Type B pancreatic cell (in vitro differentiated cells): Measurements from ENCODE around the gene PMM2. TPM values are rescaled to one million over a fixed set of nuclear protein-coding genes. Genes with fewer than 3 reads are reported as not detected.
A peak's percentile ranks its signal among the peaks of the same experiment; 100 is the strongest.

Experiments
- DNase-seq: peaks from one replicate; pipeline ENCODE4 v3.0.0; 2021; ENCODE audit warnings: mixed read lengths; ENCODE audit not compliant: unreplicated experiment; ENCODE audit errors: extremely low spot score
- H3K27ac Mint-ChIP-seq: 2 replicates; pipeline ENCODE4 v1.8.0; 2021; ENCODE audit warnings: mild to moderate bottlenecking, mixed read lengths
- H3K27me3 Mint-ChIP-seq: 2 replicates; pipeline ENCODE4 v1.8.0; 2021; ENCODE audit warnings: mixed read lengths
- H3K36me3 Mint-ChIP-seq: 2 replicates; pipeline ENCODE4 v1.8.0; 2021; ENCODE audit warnings: mixed read lengths
- H3K4me1 Mint-ChIP-seq: one replicate; pipeline ENCODE4 v1.8.0; 2021; ENCODE audit warnings: mixed read lengths; ENCODE audit not compliant: unreplicated experiment
- H3K4me3 Mint-ChIP-seq: 2 replicates; pipeline ENCODE4 v1.8.0; 2021; ENCODE audit warnings: mild to moderate bottlenecking, mixed read lengths
- H3K9me3 Mint-ChIP-seq: 2 replicates; pipeline ENCODE4 v1.8.0; 2021; ENCODE audit warnings: mixed read lengths
- CTCF ChIP-seq: fragments of 200-600 bp; sonication (generic); conservative IDR thresholded peaks from 2 replicates; pipeline ENCODE4 v1.5.0; 2021; ENCODE audit warnings: antibody characterized with exemption, mild to moderate bottlenecking
- total RNA-seq: library from RNA; stranded (reverse); gene quantifications from 2 replicates; pipeline ENCODE4 v1.2.1, GENCODE V29; 2021; ENCODE audit warnings: low replicate concordance

PMM2 gene
- total RNA-seq, 1 donor from 2014 or later = 35.5 TPM

DNA sequence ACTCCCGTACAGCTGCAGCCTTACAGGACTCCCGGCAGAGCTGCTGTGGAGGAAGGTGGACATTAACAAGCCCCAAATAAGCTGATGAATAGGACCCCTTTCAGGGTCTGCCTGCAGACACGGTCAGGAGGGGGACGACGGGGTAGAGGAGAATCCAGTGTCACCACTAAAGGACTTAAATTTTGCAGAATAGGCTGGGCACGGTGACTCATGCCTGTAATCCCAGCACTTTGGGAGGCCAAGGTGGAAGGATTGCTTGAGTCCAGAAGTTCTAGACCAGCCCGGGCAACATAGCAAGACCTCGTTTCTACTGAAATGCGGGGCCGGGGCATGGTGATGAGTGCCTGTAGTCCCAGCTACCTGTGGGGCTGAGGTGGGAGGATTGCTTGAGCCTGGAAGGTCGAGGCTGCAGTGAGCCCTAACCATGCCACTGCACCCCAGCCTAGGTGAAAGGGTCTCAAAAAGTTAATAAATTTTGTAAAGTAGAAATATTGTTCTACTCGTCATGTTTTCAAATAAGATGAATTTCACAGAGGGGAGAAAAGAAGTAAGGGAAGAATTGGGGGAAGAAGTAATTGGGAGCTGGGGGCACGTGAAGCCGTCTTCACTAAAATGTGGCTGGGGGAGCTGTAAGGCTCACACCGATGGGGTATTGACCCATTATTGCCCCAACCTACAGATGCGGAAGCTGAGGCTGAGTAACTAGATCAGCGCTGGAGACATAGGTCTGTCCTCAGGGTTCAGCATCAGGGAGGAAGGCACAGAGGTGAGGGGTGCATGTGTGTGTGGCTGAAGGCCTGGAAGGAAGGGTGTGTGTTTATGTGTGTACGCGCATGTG is 89.2 kb downstream of the PMM2 start:
- H3K4me1 Mint-ChIP-seq = peaks cover 16% of the 10 kb centered on the region
- peaks cover 11% of the 10 kb centered on the region for H3K36me3 Mint-ChIP-seq
- no peak overlapping the region for H3K4me3 Mint-ChIP-seq

DNA sequence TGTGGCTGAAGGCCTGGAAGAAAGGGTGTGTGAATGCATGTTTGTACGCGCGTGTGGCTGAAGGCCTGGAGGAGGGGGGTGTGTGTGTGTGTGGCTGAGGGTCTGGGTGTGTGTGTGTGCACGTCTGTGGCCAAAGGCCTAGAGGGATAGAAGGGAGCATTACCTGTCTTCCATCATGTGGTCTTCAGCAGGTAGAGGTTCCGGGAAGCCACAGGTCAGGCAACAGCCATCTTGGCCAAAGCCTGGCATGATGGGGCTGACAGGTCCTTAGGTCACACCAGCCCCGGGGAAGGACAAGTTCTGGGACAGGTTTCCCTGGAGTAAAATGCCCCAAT is 89.8 kb downstream of the PMM2 start:
- H3K9me3 Mint-ChIP-seq = no peaks in the 10 kb centered on the region
- no peak for DNase-seq
- no peak for TF ChIP-seq CTCF

More for the DNA sequence above, 89.2 kb downstream of the PMM2 start:
- H3K27me3 Mint-ChIP-seq = no peaks in the 10 kb centered on the region
- peak overlapping the region; percentile 89 for H3K27ac Mint-ChIP-seq
- DNase-seq = no peak
- no peaks in the 10 kb centered on the region for H3K9me3 Mint-ChIP-seq
- TF ChIP-seq CTCF = no peak

DNA sequence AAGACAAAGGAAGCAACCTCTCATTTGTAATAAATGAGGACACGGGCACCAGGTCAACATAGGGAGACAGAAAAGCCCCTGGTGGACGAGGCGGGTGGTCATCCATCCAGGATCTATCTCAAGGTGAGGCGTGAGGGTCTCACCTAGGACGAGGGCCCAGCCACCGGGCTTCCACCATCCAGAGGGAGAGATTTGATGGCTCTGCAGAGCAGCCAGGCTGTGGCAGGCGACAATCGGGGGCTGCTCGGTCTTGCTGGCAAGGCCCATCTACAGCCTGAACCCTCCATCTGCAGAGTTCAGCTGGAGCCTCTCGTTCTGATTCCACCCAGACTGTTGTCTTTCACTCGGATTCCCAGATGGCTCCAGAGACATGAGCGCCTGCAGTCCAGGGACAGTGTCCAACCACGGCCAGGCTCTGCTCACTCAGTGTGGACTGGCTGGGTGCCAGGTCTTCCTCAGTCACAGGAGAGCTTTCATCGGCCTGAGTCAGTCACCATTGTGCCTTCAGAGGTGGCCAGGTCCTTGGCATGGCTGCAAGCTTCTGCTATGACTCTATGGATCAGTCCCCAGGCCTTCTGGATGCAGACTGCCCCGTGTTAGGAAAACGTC is 90.4 kb downstream of the PMM2 start:
- Mint-ChIP-seq H3K36me3 (peaks cover 11% of the 10 kb centered on the region), H3K4me3 (no peak overlapping the region), H3K4me1 (peaks cover 20% of the 10 kb centered on the region), H3K27ac (no peak overlapping the region), H3K27me3 (no peaks in the 10 kb centered on the region), H3K9me3 (no peaks in the 10 kb centered on the region)
- DNase-seq = no peak
- TF ChIP-seq CTCF = peak; percentile 16

More for the DNA sequence above, 89.8 kb downstream of the PMM2 start:
- peaks cover 11% of the 10 kb centered on the region for H3K36me3 Mint-ChIP-seq
- peaks cover 16% of the 10 kb centered on the region for H3K4me1 Mint-ChIP-seq
- H3K27me3 Mint-ChIP-seq = no peaks in the 10 kb centered on the region
- H3K27ac Mint-ChIP-seq = no peak overlapping the region
- no peak overlapping the region for H3K4me3 Mint-ChIP-seq

GRCh38 chr16:8888951-8889892 is 91.6 kb downstream of the PMM2 start:
- Mint-ChIP-seq H3K27me3 (no peaks in the 10 kb centered on the region), H3K27ac (no peak overlapping the region), H3K4me3 (no peak overlapping the region), H3K9me3 (no peaks in the 10 kb centered on the region), H3K36me3 (peaks cover 15% of the 10 kb centered on the region), H3K4me1 (peaks cover 23% of the 10 kb centered on the region)
- no peak for DNase-seq
- TF ChIP-seq CTCF = no peak

DNA sequence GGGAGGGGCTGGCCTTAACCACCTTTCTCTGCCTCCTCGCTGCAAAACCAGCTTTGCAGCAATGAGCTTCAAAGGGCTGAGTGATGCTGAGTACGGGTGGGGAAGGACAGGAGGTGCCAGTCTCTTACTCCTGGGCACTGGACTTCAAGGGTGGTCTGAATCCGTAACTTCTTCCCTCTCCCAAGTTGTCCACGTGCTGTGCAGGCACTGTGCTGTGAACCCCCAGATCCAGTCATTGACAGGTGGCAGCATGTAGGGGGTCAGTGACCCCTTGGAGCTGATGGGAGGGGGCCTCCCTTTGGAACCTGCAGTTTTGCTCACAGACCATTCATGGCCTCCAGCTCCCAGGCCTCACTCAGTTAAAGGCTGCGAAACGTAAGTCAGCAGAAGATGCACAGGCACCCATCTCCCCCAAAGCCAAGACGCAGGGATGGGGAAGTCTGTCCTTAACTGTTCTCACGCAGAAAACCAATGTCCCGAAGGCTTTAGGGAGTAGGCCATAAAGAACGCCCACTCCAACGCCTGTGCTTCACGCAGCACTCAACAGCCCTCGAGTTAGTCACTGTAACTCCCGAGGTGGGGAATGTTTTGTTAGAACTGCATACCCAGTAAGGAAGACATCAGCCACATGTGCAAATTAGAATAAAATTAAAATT is 92.4 kb downstream of the PMM2 start:
- Mint-ChIP-seq H3K4me1 (peaks cover 23% of the 10 kb centered on the region), H3K9me3 (no peaks in the 10 kb centered on the region), H3K27ac (no peak overlapping the region), H3K4me3 (no peak overlapping the region), H3K36me3 (peaks cover 20% of the 10 kb centered on the region), H3K27me3 (no peaks in the 10 kb centered on the region)
- DNase-seq = no peak
- TF ChIP-seq CTCF = no peak
